H1 (cell line): ENCODE measurements around the gene MPST. TPM values are rescaled to one million over a fixed set of nuclear protein-coding genes. Genes with fewer than 3 reads are reported as not detected.

ENCODE experiments used
- ASH2L ChIP-seq: fragments of 200-600, 300-600 bp; sonication (generic); IDR thresholded peaks from one replicate; pipeline ENCODE4 v1.7.1; 2017; ENCODE audit warnings: low read length
- CBX5 ChIP-seq: fragments of 300-800, 300-1000 bp; sonication (generic); IDR thresholded peaks from 2 replicates; pipeline ENCODE4 v1.7.1; 2016; ENCODE audit warnings: antibody characterized with exemption, low read length, low read depth
- CBX8 ChIP-seq: fragments of 300-800, 300-1000 bp; sonication (generic); IDR thresholded peaks from 2 replicates; pipeline ENCODE4 v1.7.1; 2016; ENCODE audit warnings: low read depth, low read length, borderline replicate concordance
- CHD2 ChIP-seq: IDR thresholded peaks from 2 replicates; pipeline ENCODE4 v1.6.1; 2012; ENCODE audit warnings: low read length, improper control_type of control experiment
- GABPA ChIP-seq: IDR thresholded peaks from 2 replicates; pipeline ENCODE4 v1.6.1; 2011; ENCODE audit warnings: mild to moderate bottlenecking, low read length, moderate library complexity, borderline replicate concordance; ENCODE audit not compliant: insufficient read depth
- JUN ChIP-seq: IDR thresholded peaks from 2 replicates; pipeline ENCODE4 v1.6.1; 2011; ENCODE audit warnings: low read depth, mild to moderate bottlenecking, improper control_type of control experiment, low read length
- JUND ChIP-seq: IDR thresholded peaks from 2 replicates; pipeline ENCODE4 v1.6.1; 2011; ENCODE audit warnings: mild to moderate bottlenecking, improper control_type of control experiment, low read length
- RAD21 ChIP-seq, 2 experiments: IDR thresholded peaks in 1 of 2; conservative IDR thresholded peaks in 1 of 2; 2 replicates each; pipeline ENCODE4 v1.6.1; 2011; ENCODE audit warnings: low read depth in 2 of 2, low read length in 2 of 2, improper control_type of control experiment in 1 of 2, inconsistent platforms in 1 of 2, mild to moderate bottlenecking in 1 of 2, moderate library complexity in 1 of 2
- SP1 ChIP-seq: IDR thresholded peaks from 2 replicates; pipeline ENCODE4 v1.6.1; 2011; ENCODE audit warnings: low read depth, low read length
- SRF ChIP-seq: IDR thresholded peaks from 2 replicates; pipeline ENCODE4 v1.6.1; 2011; ENCODE audit warnings: mild to moderate bottlenecking, low read depth, low read length, moderate library complexity
- TAF7 ChIP-seq: optimal IDR thresholded peaks from 2 replicates; pipeline ENCODE3; 2011; ENCODE audit warnings: low read depth, mild to moderate bottlenecking, inconsistent platforms, low read length, moderate library complexity, borderline replicate concordance
- TBP ChIP-seq: IDR thresholded peaks from 2 replicates; pipeline ENCODE4 v1.6.1; 2011; ENCODE audit warnings: low read depth, low read length, improper control_type of control experiment
- polyA plus RNA-seq, 7 experiments: library from polyadenylated mRNA; depleted of rRNA in 3 of 7; stranded (reverse) in 5 of 7; unstranded in 2 of 7; fragments of >200 nt in 5 of 7; fragments of 200-250 nt in 2 of 7; gene quantifications; 1 replicate in 5 of 7; 2 replicates in 1 of 7; 4 replicates in 1 of 7; pipeline versions ENCODE4 v1.2.1 to v1.2.3, GENCODE V29; 2011 to 2013; ENCODE audit warnings: missing spikeins in 2 of 7, mixed read lengths in 2 of 7
- total RNA-seq: library from RNA; stranded (reverse); fragmentation: NEBNext Ultra II Directional; extraction: Animal tissue kit (Norgen Biotek cat#: 25700); gene quantifications from 2 replicates; pipeline ENCODE4 v1.2.1, GENCODE V29; 2021

MPST gene
- total and polyA plus RNA-seq, 2 of the 8 experiments (the other 6 are each of a cell fraction or from before 2014, with no cell fraction given) = 86.0 to 124 TPM

- TF ChIP-seq RAD21 (IDR thresholded peaks at IDR 0.05 in 1 of 2, conservative IDR thresholded peaks at IDR 0.05 in 1 of 2; ENCODE audit: low read depth in 2 of 2, low read length in 2 of 2) (no peak), TBP (no peak), CBX8 (no peak), GABPA (no peak), JUND (no peak), JUN (no peak), CBX5 (no peak), TAF7 (no peak), SRF (no peak), SP1 (no peak), ASH2L (no peak), CHD2 (no peak)
Measured at GRCh38 chr22:37043209-37043827, 23.8 kb downstream of the MPST start (continued).
